SKM-1 treated with dmso at 0.1 percent for 144 hours (cell line): ENCODE measurements around the gene RARRES2.
"Not testable (repeated sequence)": the region's sequence is repeated elsewhere in the genome, so short reads cannot be mapped to it uniquely, and the experiment has no call there.

Experiments
- DNase-seq: peaks from one replicate; lab custom pipeline; 2025; ENCODE audit not compliant: unreplicated experiment; lab: John Stamatoyannopoulos, UW

The RARRES2 gene

GRCh38 chr7:150341263-150342120 is at the start of gene RARRES2:
TSS of gene RARRES2 (minus strand) at chr7:150341629. CDS start at chr7:150340609, 1,020 bp downstream.
- no peak for DNase-seq

GRCh38 chr7:150390205-150390604 is 48.8 kb upstream of the RARRES2 start:
- DNase-seq, result no peak

- no peak for DNase-seq
These were observed 48.0 kb upstream of the RARRES2 start for GRCh38 chr7:150389532-150389816.

- peak; percentile 85 for DNase-seq
These were observed 47.5 kb upstream of the RARRES2 start for GRCh38 chr7:150388709-150389531.

- DNase-seq, result no peak
These were observed 46.9 kb upstream of the RARRES2 start for GRCh38 chr7:150388306-150388705.

GRCh38 chr7:150385884-150386283 is 44.5 kb upstream of the RARRES2 start:
- DNase-seq, result not testable (repeated sequence)

GRCh38 chr7:150385302-150385723 is 43.9 kb upstream of the RARRES2 start:
- no peak for DNase-seq

GRCh38 chr7:150384406-150385301 is 43.2 kb upstream of the RARRES2 start:
- peak; percentile 23 for DNase-seq

GRCh38 chr7:150383710-150384397 is 42.4 kb upstream of the RARRES2 start:
- no peak for DNase-seq

- DNase-seq, result no peak
These were observed 41.4 kb upstream of the RARRES2 start for GRCh38 chr7:150382844-150383225.

GRCh38 chr7:150382123-150382843 is 40.9 kb upstream of the RARRES2 start:
- DNase-seq, result no peak

- DNase-seq, result no peak
These were observed 40.3 kb upstream of the RARRES2 start for GRCh38 chr7:150381785-150382122.

- no peak for DNase-seq
These were observed 39.7 kb upstream of the RARRES2 start for GRCh38 chr7:150381096-150381495.

- no peak for DNase-seq
These were observed 39.0 kb upstream of the RARRES2 start for GRCh38 chr7:150380463-150380862.

- no peak for DNase-seq
These were observed 38.3 kb upstream of the RARRES2 start for GRCh38 chr7:150379441-150380379.

GRCh38 chr7:150378853-150379440 is 37.5 kb upstream of the RARRES2 start, which contains the start of gene ZNF775:
TSS of gene ZNF775 (plus strand) at chr7:150379330. CDS start at chr7:150388471, 9,141 bp downstream.
- DNase-seq, result peak; percentile 75

GRCh38 chr7:150378115-150378852 is 36.9 kb upstream of the RARRES2 start:
- no peak for DNase-seq

- no peak for DNase-seq
These were observed 36.2 kb upstream of the RARRES2 start for GRCh38 chr7:150377635-150378034.
